Activated CD8-positive, alpha-beta memory T cell treated with anti-CD3 and anti-CD28 coated beads, Interleukin-2, amount 50 U/mL, for 48 hours (primary cell): ENCODE results near the gene REXO4.

Experiments used
- DNase-seq: peaks from one replicate; pipeline ENCODE4 v3.0.0-alpha.2; 2020

REXO4 gene

DNA sequence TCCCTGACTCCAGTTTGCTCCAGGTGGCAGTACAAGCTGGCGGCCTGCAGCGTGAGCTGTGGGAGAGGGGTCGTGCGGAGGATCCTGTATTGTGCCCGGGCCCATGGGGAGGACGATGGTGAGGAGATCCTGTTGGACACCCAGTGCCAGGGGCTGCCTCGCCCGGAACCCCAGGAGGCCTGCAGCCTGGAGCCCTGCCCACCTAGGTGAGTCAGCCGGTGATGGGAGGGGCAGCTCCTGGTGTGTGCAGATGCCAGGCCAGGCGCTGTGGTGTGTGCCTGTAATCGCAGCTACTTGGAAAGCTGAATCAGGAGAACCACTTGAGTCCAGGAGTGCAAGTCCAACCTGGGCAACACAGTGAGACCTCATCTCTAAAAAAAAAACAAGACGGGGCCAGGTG lies 31.9 kb upstream of the REXO4 start:
- no peak for DNase-seq

DNA sequence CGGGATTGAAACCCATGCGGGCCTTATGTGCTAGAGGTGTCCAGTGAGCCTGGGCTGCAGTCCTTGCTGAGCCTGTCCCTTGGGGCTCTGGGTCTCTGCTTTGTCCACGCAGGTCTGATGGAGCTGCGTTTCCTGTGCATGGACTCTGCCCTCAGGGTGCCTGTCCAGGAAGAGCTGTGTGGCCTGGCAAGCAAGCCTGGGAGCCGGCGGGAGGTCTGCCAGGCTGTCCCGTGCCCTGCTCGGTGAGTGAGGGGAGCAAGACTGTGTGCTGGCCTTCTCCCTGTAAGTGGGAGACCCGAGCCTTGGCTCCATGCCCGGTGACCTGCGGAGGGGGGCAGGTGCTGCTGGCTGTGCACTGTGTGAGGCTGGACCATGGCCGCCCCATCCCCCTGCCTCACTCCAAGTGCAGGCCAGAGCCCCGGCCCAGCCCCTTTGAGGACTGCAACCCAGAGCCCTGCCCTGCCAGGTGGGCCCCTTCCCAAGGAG lies 30.7 kb upstream of the REXO4 start:
- no peak for DNase-seq

DNA sequence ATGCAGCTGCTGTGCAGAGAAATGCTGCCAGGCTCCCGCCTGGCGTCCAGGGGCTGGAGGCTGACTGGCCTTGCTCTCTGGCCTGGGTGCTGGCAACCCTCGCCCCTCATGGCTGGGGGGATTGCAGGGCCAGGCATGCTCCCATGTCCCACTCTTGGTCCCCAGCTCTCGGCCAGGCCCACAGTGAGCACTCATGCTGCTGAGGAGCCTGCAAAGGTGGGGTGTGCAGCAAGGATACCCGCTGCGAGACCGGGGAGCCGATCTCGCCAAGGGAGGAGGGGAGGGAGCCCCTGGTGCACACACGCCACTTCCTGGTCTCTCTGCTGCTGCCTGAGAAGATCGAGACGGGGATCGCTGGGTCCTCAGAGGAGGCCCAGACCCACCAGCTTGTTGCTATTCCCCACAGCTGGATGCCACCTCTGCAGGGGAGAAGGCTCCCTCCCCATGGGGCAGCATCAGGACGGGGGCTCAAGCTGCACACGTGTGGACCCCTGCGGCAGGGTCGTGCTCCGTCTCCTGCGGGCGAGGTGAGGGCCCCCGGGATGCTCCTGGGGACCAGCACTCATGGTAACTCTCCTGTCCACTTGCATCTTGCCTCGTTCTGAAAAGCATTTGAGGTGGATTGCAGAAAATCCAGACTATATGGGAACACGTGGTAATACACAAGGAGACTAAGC lies 27.6 kb upstream of the REXO4 start:
- no peak for DNase-seq

DNA sequence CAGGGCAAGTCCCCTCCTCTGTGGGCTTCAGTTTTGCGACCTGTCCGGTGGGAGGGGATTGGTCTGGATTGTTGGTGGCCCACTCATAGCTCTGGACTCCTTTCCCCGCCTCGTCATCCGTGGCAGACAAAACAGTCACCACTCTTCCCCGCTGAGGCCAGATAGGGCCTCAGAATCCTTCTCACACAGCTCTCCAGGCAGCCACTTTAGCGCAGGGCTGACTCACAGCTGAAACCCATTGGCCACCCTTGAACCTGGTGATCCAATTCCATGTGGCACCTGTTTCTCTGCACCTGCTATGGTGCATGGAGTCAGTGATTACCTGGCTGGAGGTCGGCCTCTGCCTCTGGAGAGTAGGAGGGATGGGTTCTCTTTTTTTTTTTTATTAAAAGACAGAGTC lies 26.2 kb upstream of the REXO4 start:
- no peak for DNase-seq

DNA sequence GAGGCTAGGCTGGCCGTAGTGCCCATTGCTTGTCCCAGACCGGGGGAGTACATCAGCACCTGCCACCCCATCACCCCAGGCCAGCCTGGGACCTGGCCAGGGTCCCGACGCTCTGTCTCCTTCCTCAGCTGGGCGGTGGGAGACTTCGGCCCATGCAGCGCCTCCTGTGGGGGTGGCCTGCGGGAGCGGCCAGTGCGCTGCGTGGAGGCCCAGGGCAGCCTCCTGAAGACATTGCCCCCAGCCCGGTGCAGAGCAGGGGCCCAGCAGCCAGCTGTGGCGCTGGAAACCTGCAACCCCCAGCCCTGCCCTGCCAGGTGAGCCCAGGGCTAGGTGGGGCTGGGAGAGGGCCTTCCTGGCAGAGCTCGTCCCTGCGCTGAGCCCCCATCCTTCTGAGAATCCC lies 25.4 kb upstream of the REXO4 start:
- DNase-seq: no peak

DNA sequence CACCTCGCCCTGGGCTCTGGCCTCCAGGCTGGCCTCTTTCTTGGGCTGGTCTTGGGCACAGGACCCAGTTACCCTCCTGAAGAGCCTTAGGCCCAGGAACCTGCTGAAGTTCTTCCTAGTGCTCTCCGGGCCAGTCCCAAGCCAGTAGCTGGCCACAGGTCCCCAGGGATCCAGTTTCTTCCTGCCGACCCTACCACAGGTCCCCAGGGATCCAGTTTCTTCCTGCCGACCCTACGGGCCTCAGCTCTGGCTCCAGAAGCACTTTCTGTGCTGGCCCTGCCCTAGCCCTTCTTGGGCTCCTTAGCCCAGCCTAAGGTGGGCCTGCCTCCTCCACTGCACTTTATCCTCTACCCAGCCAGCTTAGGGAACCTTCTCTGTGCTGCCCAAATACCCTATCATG lies 23.8 kb upstream of the REXO4 start:
- DNase-seq: no peak

DNA sequence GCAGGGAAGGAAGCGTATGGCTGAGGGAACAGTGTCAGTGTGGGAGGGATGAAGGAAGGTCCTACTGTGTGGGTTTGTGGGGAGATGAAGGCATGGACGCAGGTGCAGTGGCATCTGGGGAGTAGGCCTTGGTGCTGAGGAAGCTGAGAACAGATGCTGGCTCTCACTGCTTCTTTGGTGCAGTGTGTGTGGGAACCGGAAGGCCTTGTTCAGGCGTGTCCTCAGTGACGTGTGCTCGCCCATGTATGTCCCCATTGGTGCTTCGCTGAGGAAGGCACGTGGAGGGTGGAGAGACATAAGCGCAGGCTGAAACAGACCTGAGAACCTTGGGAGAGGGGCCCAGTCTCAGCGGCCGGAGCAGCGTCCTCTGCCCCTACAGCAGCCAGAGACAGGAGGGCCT lies 23.1 kb upstream of the REXO4 start:
- DNase-seq: no peak

DNA sequence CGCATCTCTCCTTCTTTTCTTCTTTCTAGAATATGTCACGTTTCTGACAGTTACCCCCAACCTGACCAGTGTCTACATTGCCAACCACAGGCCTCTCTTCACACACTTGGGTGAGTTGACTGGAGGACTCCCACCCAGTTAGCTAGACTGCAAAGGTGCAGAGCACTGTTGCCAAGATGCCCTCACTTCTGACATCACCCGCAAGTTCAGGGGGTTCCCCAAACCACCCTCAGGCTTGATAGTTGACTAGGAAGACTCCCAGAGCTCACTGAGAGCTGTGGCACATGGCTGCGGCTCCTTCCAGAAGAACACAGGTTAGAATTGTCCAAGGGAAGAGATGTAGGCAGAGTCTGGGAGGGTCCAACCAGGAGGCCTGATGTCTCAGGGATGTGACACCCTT lies 21.5 kb upstream of the REXO4 start:
- DNase-seq: no peak

DNA sequence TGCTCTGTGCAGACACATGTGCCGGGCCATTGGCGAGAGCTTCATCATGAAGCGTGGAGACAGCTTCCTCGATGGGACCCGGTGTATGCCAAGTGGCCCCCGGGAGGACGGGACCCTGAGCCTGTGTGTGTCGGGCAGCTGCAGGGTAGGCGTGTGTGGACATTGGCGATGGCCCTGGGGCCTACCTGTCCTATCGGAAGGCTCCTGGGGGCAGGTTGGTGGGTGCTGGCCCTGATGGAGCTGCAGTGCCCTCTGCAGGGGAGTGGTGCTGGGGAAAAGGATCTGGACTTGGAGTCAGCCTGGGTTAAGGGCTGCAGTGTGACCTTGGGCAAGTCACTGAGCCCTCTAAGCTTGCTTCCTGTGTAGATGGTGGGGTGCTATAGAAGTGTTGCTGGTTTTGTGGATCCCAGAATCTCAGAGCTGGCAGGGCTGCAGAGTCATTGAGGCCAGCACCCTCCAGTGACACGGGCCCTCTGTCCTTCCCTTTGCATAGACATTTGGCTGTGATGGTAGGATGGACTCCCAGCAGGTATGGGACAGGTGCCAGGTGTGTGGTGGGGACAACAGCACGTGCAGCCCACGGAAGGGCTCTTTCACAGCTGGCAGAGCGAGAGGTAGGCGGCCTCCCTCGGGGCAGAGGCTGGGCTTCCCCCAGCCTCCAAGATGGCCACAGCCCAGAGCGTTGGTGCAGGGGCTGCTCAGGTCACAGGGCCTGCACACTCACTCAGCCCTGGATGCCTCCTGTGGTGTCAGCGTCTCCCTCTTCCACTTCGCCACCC lies 20.1 kb upstream of the REXO4 start:
- no peak for DNase-seq

DNA sequence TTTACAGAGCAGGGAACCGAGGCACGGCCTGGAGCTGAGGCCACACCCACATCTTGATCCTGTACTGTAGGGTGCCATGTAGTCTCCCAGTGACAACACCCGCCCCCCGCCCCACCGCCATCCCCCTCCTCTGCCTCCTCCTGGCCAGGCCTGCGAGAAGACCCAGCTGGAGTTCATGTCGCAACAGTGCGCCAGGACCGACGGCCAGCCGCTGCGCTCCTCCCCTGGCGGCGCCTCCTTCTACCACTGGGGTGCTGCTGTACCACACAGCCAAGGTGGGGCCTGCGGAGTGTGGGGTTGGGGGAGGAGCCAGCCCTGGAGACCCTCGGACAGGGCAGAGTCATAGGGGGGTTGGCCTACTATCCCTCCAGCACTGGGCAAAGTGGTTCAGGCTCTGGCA lies 18.9 kb upstream of the REXO4 start:
- DNase-seq: no peak

DNA sequence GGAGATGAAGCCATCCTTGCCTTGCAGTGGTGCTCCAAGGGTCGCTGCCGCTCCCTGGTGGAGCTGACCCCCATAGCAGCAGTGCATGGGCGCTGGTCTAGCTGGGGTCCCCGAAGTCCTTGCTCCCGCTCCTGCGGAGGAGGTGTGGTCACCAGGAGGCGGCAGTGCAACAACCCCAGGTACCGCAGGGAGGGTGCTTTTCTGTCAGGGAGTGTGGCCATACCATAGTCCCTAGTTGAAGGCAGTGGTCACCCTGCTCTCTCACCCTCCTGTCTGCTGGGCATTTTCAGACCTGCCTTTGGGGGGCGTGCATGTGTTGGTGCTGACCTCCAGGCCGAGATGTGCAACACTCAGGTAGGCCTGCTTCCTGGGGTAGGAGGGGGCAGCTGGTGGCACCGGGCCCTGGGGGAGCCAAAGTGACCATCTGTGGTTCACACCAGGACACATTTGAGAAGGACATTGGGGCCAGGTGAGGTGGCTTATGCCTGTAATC lies 15.6 kb upstream of the REXO4 start:
- DNase-seq: no peak

DNA sequence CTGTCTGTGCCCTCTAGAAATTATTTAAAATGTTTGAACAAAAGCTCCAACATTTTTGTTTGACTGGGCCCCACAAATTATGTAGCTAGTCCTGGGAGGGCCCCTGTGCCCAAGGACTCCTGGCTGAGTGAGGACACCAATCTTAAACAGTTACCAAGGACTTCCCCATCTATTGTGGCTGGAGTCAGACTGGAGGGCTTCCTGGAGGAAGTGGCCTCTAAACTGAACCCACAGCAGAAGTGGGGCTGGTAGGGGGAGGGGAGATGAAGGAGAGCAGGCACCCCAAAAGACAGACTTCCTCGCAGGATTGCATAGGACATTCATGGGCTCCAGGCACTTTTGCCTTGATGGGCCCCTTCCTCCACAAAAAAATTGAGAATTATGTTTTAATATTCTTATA lies 12.4 kb upstream of the REXO4 start:
- DNase-seq: no peak

DNA sequence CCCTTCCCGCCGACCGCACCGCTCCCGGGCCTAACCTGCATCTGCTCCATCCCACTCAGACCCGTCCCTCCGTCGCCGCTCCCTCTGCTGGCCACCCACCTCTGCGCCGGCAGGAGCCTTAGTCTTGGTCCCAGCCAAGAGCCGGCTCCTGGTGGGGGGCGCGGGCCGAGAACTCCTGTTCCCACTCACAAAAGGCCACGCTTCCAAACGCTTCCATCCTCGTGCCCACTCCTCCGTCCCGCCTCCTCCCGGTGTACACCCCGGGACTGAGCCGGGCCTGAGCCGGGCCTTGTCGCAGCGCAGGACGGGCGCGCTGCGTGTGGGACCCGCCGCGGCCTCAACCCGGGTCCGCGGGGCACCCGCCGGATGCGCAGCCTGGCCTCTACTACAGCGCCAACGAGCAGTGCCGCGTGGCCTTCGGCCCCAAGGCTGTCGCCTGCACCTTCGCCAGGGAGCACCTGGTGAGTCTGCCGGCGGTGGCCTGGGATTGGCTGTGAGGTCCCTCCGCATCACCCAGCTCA lies 11.9 kb upstream of the REXO4 start:
- DNase-seq: peak; percentile 63

DNA sequence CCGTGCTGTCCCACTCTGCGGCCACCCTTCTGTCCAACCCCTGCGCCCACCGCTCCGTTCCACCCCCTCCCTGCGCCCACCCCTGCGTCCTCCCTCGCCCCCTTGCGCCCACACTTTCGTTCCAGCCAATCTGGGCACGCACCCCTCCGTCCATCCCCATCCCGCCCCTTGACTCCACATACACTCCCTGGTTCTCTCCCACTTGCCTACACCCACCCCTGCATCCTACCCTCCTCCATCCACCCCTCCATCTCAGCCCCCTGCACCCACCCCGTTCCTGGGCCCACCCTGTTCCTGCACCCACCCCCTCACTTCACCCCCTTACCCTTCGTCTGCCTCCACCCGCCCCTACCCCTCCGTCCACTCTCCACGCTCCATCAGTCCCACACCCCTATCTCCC lies 11.4 kb upstream of the REXO4 start:
- no peak for DNase-seq

DNA sequence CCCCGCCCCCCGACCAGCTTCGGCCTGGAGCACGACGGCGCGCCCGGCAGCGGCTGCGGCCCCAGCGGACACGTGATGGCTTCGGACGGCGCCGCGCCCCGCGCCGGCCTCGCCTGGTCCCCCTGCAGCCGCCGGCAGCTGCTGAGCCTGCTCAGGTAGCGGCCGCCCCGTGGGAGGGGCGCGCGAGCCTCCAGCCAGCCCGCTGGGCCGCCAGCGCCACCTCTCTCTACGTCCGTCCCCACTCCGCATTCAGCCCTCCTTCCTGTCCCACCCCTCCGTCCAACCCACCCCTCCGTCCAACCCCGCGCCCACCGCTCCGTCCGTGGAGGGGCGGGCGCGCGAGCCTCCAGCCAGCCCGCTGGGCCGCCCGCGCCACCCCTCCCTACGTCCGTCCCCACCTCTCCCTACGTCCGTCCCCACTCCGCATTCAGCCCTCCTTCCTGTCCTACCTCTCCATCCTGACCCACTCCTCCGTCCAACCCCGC lies 10.8 kb upstream of the REXO4 start:
- no peak for DNase-seq

DNA sequence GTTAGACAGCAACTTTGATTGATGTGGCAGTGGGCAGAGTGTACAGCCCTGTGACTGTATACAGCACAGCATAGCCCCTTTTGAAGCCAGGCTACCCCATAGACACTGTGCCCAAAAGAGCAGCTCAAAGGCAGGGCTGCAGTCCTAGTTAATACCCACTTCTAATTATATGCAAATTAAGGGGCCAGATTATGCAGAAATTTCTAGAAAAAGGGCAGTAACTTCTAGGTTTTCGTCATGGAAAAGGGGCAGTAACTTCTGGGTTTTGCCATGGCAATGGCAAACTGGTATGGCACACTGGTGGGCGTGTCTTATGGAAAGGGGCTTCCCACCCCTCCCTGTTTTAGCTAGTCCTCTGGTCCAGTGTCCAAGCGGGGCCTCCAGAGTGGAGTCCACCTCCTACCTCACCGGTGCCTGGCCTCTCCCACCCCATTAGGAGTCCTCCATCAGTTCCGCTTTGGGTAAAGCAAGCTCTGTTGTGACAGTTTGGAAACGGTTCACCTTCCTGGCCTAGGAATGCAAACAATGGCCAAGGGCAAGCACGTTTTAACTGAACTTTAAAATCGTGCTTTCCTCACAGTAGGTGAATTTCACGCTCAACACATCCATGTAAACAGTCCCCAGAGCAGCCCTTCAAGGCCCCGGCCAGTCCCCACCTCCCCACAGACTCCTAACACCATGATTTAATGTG lies 10.0 kb upstream of the REXO4 start:
- DNase-seq: no peak

DNA sequence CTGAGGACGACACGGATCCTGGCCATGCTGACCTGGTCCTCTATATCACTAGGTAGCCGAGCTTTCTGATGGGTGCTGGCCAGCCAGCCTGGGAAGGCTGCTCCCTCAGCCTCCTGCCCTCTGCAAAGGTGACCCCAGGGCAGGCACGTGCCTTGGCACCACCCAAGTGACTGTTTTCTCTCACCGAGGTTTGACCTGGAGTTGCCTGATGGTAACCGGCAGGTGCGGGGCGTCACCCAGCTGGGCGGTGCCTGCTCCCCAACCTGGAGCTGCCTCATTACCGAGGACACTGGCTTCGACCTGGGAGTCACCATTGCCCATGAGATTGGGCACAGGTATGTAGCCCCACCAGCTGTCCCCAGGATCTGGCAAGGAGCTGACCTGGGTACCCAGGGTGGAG lies 8.2 kb upstream of the REXO4 start:
- no peak for DNase-seq

DNA sequence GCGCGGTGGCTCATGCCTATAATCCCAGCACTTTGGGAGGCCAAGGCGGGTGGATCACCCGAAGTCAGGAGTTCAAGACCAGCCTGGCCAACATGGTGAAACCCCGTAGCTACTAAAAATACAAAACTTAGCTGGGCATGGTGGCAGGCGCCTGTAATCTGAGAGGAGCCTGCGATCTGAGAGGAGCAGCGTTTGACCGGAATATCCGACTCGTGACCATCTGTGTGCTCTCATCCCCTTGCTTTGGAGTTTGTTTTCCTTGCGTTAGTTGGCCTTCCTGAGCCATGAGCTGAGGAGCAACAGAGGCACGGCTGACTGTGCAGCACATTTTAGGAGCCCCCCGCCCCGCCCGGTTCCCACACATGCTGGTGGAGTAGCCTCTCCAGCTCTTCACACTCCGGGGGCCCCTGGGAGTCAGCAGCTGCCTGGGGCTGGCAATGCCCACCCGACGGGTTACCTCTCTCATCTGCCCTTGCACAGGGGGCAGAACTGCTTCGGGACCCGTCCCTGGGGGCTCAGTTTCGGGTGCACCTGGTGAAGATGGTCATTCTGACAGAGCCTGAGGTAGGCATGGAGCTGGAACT lies 7.3 kb upstream of the REXO4 start:
- no peak for DNase-seq

DNA sequence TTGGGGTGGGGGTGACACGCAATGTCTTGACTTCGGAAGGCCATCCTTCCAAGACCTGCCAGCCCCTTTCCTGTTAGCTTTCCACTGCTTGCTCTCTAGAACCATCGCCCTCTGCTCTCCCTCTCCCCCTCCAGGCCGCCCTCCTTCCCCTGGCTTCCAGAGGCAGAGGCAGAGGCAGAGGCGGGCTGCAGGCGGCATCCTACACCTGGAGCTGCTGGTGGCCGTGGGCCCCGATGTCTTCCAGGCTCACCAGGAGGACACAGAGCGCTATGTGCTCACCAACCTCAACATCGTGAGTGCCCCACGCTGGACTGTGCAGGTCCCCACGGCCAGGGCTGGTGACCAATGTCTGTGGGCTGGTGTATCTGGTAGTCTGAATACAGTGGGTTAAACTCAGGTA lies 6.4 kb upstream of the REXO4 start:
- DNase-seq: no peak

DNA sequence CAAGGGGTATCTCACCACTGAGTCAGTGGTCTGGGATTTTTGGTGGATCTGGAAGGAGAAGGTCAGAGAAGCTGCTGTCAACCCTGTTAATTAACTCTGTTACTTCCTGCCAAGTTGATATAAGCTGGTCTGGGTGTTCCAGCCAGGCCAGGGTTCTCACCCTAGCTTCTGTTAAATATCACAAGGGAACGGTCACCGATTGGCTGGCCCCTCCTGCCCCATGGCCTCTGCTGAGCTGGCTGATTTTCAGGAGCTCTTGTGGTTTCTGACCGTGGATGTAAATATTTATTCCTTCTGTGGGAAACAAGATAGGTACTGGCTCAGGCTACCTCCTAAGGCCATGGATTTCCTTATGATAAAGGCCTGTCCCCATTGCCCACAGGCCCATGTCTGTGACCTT lies 5.4 kb upstream of the REXO4 start:
- no peak for DNase-seq

DNA sequence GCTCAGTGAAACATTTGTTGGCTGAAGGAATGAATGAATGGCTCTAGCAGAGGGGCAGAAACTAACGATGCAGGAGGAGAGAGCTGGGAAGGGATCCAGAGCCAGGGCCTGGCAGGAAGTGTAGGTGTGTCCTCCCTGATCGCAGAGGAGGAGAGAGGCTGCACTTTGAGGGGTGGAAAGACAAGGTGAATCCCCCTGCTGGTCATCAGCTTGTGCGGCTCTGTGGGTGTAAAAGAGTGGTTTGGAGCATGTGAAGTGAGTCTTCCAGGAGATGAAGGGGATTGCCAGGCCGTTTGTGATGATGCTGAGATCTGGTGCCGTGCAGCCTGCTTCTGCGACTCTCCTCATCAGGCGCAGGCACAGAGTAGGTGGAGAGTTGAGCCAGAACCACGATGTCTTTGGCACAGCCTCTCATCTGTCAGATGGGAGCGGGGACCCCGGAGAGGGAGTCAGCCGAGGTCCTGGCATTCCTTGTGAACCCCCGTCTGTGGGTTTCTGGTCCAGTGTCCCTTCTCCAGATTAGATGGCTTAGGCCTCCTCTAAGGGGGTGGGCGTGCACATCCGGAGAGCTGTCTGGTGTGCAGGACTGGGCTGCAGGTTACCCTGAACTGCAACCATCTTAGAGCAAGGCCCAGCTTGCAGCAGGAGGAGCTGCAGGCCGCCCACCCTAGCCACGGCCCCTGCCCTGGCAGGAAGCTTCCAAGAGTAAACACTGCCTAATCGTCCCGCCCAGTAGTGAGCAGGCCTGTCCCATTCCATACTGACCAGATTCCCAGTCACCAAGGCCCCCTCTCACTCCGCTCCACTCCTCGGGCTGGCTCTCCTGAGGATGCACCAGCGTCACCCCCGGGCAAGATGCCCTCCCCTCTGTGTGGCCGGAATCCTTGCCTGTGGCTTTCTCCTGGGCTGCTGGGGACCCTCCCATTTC lies 4.1 kb upstream of the REXO4 start, which contains the start of gene ADAMTS13:
ADAMTS13 (plus strand) TSS at position 753 of the 928 bp plus-strand sequence; CDS start at position 830, 77 bp downstream.
- peak; percentile 71 for DNase-seq

DNA sequence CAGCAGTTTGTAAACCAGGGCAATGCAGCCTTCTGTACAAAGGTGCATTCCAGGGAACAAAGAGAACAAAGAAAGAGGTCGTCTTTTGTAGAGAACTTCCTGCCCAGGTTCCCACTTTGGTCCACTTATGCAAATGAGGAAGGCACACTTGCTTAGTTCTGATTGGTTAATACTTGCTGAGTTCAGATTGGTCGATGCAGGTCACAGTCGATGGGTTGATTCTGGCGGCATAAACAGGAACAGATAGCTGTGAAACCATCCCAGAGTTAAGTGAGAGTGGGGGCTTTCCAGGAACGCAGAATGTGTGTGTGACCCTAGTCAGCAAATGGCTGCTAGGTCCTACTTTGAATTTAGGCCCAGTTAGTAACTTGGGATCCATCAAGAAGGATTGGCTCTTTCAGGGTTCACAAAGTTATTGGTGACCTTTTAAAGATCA lies 2.6 kb upstream of the REXO4 start:
- no peak for DNase-seq
